Stimulated activated CD4-positive, alpha-beta T cell treated with anti-CD3 and anti-CD28 coated beads, Interleukin-1b, Interleukin-23, amount 100 ng/mL, for 48 hours (primary cell): ENCODE results near the gene ZEB1.
"Not testable (repeated sequence)": the region's sequence is repeated elsewhere in the genome, so short reads cannot be mapped to it uniquely, and the experiment has no call there.

Experiments used
- DNase-seq: peaks from one replicate; pipeline ENCODE4 v3.0.0-alpha.2; 2020

Gene ZEB1

DNA sequence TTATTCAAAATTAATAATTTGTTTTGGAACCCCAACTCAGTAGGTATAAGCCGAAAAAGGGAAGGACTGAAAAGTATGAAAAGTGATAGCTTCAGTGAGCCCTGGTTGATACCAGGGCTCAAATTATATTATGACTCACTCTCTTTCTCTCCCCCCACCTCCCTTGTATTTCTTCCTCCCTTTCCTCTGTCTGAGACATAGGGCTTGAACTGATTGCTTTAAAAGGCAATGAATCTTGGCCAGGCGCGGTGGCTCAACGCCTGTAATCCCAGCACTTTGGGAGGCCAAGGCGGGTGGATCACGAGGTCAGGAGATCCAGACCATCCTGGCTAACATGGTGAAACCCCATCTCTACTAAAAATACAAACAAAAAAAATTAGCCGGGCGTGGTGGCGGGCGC, 108.3 kb downstream of the ZEB1 start:
- not testable (repeated sequence) for DNase-seq

DNA sequence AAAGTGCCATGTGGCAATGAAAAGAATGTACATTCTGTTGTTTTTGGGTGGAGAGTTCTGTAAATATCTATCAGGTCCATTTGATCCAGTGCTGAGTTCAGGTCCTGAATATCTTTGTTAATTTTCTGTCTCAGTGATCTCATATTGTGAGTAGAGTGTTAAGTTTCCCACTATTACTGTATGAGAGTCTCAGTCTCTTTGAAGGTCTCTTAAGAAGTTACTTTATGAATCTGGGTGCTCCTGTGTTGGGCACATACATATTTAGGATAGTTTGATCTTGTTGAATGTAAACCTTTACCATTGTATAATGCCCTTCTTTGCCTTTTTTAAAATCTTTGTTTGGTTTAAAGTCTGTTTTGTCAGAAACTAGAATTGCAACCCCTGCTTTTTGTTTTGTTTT, 109.5 kb downstream of the ZEB1 start:
- DNase-seq: not testable (repeated sequence)

DNA sequence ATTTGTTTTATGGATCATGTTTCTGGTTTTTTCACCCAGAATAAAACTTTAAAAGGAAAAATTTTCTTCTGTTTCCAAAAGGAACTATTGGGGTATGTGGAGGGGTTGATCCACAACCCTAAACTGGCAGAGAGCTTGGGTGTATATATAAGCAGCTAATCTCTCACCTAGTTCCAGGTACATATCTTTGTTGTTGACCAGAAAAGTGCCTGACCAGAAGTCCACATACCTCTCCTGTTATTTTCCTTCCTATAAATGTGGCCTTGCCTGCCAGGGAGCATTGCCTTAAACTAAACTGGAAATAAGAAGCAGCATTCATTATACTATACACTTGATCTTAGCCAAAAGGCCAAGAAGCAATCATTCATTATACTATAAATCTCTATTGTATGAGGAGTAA, 112.0 kb downstream of the ZEB1 start:
- DNase-seq: no peak

DNA sequence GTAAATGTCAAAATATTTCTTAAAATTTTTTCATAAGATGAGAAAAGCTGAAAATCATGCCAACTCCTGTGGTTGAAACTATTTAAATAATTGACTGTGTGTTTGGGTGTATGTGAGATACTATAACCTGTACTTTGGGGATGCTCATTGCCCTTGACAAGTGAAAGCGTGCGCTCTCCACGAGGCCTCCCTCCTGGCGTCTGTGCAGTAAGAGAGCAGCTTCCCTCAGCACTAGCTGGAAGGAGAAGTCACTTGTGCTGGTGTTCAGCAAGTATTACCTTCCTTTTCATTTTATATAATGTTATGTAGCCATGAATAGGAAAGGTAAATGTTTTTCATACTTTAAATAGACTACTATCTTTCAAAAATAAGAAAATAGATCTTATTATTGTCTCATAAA, 118.9 kb downstream of the ZEB1 start:
- no peak for DNase-seq

DNA sequence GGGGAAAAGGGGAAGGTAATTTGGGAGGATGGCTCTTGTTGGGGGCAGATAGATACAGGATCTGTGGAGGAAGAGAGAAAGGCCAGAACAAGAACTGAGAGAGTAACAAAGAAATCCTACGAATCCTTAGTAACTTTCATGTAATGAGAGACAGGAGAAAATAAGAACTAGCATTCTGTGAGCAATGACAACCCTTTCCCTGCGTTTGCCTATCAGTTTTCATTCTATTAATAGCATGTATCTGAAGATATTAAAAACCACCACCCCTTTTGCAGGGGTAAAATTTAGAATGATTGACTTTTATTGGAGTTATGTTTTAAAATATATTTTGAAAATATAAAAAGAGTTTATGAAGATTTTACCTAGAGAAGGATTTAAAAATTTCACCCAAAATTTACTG, 132.8 kb downstream of the ZEB1 start:
- no peak for DNase-seq

DNA sequence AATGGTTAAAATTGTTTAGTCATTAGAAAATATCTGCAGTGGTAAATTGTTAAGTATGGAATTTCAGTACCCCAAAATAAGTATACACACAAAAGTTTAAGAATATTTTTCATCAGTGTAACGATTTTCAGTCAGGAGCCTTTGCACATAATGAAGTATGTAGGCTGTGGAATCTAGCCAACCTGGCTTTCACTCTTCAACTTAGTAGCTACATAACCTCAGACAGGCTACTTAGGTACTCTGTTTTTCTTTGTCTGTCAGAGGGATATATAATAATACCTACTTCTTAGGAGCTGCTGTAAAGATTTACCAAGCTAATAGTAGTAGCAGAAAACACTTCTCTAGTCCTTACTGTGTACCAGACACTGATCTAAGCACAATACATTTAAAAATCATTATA, 137.5 kb downstream of the ZEB1 start:
- DNase-seq: no peak

DNA sequence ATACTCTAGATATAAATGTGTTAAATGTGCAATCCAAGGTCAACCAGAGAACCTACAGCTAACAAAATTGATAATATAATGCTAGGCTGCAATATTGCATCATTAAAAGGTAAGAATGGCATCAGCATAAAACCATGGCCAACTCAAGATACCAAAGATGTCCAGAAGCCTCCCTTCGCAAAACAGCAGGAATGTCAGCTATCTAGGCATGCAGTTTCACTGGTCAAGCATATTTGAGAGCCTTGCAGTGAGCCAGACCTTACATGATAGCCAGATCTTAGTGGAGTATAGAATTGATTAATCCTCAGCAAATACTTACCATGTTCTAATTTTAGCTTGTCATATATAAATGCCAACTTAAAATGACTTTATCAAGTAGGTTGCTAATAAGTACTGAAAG, 138.8 kb downstream of the ZEB1 start:
- DNase-seq: no peak

DNA sequence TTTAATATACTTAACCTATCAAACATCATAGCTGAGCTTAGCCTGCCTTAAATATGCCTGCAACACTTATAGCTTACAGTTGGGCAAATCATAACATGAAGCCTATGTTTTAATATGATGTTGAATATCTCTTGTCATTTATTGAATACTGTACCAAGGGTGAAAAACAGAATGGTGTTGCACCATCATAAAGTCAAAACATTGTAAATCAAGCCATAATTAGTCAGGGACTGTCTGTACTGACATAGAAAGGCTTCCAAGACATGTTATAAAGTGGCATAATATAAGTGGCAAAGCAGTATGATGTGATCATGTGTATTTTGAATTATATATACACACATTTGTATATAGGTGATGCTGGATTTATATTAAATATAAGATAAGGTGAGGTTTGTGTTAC, 140.0 kb downstream of the ZEB1 start:
- no peak for DNase-seq

DNA sequence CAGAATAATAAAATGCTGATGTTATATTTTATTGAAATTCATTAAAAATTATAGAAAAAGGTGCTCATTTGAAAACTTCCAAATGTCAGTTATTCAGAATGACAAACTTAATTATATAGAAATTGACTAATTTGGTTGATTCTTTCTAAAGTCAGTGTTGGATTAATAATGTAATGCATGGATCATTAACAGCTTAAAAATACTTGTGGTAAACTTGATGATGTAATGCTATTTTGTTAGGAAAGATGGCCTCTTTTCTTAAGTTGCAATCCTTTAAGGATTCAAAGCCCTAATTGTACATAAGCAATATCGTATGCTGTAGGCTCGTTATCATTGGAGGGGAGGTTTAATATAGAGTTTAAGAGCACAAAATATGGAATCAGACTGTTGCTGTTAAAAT, 141.2 kb downstream of the ZEB1 start:
- no peak for DNase-seq

DNA sequence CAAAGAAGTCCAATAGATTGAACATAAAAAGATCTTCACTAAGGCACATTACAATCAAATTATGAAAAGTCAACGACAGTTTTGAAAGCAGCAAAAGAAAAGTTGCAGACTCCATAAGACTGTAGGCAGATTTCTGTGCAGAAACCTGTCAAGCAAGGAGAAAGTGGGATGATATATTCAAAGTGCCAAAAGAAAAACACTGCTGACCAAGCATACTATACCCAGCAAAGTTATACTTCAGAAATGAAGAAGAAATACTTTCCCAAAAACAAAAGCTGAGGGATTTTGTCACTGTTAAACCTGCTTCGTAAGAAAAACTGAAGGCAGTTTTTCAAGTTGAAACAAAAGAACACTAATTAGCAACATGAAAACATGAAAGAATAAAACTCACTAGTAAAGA, 145.5 kb downstream of the ZEB1 start:
- no peak for DNase-seq

DNA sequence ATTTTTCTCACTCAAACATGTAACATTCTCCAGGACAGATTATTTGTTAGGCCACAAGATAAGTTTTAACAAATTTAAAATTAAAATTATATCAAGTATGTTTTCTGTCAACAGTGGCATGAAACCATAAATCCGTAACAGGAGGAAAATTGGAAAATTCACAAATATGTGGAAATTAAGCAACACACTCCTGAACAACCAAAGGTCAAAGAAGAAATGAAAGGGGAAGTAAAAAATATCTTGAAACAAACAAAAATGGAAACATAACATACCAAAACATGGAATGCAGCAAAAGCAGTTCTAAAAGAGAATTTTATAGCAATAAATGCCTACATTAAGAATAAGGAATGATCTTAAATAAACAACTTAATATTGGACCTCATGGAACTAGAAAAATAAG, 147.3 kb downstream of the ZEB1 start:
- DNase-seq: no peak

DNA sequence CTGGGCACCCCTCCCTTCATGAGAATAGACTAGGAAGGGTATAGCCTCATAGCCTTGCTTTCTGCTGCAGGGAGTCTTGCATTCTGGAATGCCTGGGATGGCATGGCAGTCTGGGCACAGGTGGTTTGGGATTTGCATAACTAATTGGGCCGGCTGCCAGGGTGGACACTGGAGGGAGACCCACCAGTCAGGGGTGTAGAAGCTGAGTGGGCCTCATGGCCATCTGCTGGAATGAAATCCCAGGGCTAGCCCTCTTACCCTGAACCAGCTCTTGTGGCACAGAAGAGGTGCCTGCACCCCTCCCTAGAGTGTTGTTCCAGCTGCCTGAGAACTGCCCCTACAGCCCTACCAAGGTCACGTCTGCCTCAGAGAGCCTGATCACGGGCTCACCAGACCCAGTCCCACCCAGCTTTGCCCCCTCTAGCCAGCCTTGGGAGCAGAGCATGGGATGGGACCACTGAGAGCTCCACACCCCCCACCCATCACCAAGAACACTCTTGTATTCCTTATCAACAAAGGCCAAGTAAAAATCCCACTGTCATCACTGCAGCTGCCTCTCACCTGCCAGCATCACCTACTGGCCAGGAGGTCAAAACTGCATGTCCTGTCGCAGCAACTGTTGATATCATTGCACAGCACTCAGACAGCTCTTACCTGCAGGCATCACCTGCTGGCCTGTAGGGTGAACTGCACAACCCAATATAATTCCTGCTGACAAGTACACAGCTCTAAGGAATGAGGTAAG, 148.9 kb downstream of the ZEB1 start:
- peak; percentile 7 for DNase-seq

DNA sequence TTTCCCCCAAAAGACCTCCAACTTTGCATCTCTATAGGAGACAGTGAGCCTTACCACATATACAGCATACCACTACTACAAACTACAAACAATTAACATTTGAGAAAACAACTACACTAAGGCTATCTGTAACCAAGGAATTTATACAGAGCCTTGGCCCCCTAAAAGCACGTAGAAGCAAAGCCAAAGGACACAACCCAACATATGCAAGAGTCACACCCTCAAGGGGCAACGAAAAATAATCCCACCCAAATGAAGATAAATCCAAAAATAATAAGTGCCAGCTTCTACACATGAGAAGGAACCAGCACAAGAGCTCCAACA, 149.5 kb downstream of the ZEB1 start:
- DNase-seq: no peak

DNA sequence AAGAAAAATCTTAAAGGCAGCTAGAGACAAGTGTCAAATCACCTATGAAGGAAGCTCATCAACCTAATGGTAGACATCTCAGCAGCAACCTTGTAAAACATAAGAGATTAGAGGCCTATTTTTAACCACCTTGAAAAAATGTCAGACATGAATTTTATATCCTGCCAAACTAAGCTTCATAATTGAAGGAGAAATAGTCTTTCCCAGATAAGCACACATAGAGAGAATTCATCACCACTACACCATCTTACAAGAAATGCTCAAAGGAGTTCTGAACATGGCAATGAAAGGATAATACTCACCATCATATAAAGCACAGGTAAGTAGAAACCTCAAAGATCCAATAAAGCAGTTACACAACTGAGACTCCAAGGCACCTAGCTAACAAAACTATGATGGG, 156.5 kb downstream of the ZEB1 start:
- no peak for DNase-seq

DNA sequence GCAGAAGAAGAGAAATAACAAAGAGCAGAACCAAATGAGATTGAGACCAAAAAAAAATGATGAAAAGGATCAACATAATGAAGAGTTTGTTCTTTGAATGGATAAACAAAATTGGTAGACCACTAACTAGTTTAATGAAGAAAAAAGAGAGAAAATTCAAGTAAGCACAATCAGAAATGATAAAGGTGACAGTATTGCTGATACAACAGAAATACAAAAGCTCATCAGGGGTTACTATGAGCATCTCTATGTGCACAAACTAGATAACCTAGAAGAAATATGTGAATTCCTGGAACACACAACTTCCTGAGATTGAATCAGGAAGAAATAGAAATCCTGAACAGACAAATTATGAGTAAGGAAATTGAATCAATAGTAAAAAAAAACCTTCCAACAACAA, 157.1 kb downstream of the ZEB1 start:
- no peak for DNase-seq

DNA sequence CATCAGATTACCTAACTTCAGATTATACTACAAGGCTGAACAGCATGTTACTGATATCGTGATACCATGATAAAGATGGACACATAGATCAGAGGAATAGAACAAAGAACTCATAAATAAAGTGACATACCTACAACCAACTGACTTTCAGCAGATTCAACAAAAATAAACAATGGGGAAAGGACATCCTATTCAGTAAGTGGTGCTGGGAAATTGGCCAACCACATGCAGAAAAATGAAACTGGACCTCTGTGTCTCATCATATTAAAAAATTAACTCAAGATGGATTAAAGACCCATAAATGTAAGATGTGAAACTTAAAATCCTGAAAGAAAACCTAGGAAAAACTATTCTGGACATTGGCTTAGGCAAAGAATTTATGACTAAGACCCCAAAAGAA, 158.6 kb downstream of the ZEB1 start:
- DNase-seq: no peak

DNA sequence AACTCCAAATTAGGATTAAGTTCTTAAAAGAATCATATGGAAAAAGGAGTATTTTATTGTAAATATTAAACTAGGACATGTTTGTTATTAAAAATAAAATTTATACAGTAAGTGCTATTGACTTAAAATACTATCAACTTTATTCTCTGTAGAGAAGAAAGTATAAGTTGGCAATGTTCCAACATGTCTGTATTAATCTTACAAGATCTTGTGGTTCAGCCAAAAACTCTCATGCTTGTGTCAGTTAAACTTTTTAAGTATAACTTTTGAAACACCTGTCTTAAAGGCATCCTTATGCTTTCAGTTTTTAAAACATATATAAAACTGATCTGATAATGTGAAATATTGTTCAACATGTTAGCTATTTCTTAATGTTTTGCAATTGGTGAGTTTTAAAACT, 160.7 kb downstream of the ZEB1 start:
- no peak for DNase-seq

DNA sequence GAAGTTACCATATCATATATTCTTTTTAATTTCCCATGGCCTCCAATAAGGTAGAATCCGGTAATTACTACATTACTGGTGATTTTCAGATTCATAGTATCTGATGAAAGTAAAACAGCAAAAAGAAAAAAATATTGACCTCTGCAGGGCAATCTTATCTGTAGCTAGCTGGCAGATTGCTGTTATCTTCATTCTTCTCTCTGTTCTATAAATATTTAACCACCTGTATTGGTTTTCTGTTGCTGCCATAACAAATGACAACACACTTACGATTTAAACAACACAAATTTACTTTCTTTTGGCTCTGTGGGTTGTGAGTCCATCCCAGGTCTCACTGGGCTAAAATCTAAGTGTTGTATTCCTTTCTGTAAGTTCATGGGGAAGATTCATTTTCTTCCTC, 164.5 kb downstream of the ZEB1 start:
- no peak for DNase-seq

DNA sequence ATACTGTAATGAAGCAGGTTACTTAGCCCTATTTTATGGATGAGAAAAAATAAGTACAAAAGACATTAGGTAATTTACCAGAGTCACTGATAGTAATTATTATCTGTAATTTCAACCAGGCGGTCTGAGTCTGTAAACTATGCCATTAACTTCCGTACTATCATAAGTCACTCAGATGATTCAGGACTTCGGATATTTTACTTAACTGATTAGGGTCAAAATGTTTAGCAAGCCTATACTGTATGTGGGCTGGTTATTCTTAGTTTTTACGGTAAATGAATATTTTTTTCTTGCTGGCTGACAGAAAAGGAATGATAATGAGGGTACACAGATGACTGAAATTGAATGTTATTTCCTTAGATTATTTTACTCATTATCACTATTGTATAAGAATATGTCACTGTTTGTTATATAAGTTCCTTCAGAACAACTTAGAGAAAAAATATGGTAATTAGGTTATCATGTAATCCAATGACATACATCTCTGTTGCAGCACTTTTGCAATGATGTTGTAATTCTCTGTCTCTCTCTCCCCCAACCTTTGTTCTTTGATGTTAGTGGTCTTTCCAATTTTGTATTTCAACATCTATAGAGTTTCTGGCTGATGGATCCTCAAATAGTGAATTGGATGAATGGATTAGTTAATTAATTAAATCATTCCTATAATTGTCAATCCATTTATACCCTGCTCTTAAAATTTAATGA, 165.6 kb downstream of the ZEB1 start:
- no peak for DNase-seq

DNA sequence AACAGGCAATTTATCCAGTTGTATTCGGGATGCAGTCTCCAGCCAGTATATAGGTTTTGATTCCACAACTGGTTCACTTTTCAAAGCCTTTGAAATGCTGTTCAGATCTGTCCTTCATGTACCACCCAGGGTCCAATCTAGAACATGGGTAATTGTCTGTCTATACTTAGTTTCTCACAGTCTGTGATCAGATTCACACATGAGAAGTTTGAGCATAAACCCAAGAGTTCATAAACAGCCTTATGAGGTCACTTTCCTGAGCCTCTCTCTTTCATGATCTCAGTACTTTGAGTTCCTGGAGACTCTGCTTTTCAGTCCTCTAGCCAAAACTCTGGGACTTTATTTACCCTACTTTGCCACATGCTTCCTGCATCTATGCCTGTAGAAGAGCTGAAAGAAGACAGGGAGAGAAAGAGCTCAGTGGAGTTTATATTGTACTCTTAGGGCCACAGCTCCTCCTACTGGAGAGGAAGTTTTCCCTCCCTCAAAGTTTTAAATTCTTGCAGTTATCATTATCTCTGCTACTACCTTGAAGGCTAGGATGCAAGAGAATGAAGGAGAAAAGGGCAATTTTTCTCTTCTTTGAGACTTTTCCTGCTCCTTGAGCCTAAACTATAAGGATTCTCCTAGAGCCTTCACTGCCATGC, 172.0 kb downstream of the ZEB1 start:
- DNase-seq: no peak

DNA sequence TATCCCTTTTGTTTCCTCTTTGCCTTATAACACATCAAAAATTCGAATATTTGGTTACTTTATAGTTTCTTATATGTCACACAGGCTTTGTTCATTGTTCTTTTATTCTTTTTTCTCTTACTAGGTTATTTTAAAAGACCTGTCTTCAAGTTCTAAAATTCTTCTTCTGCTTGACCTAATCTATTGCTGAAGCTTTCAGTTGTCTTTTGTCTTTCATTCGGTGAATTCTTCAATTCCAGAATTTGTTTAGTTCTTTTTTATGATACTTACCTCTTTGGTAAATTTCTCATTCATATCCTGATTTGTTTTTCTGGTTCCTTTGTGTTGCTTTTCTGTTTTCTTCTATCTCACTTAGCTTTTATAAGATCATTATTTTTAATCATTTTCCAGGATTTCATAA, 188.4 kb downstream of the ZEB1 start:
- DNase-seq: no peak

DNA sequence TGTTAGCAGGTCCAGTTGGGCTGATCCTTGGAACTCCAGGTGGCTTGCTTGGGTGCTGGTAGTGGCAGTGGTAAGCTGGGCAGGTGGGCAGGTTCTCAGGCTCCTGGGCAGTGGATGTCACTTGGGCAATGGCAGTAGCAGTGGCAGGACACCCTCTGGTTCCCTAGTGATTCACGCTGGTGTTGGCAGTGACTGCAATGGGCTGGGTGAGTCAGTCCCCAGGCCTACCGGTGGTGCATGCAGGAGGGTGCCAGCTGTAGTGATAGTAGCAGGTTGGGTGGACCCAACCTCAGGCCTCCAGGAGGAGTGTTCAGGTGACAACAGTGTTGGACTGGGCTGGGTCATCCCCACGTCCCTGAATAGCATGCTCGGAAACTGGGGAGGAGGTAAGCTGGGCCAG, 189.2 kb downstream of the ZEB1 start:
- no peak for DNase-seq

DNA sequence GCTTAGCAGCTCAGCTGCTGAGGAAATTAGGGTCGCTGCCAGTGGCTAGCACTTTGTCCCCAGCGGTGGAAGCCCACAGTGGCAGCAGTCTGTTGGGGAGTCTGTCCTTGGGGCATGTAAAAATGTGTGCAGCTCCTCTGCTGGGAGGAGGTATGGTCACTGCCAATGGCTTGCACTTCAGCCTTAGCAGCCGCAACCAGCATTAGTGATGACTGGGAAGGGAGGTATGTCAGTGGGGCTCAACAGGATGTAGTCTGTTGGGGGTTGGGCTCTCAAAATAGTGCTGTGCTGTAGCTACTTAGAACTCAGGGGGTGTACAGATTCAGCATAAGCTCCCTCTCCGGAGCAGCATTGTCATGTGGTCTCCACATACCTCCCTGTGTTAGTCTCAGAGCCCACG, 189.9 kb downstream of the ZEB1 start:
- no peak for DNase-seq

DNA sequence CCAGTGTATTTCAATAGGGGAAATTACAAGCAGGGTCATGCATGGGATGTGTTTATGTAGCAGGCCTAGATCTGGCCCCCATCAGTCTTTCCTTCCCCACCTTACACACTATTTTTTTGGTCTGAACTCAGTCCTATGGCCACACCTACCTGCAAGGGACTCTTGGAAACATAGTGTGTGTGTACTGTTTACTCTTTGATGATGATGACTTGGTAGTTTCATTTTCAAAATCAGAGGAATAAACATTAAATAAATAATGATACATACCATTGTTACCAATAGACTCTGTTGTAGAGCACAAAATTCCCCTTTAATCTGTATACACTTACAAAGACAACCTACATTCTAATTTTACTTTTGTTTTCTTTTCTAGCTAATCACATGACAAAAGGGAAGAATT, 191.0 kb downstream of the ZEB1 start:
- DNase-seq: no peak

DNA sequence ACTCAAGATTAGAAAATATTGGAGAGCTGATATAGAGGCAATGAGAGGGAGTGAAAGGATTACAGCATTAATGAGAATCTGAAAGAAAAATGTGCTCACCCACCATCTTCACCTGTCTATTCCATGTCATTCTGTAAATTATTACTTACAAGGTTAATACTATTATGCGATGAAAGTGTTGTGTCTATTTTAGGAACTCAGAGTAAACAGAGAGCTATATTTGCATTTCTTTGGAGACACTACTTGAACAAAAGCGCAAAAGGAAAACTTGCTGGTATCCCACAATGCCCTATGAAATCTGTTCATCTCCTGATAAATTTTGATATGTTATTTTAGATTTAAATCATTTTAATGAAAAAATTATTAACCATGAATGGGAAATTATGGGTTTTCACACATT, 196.1 kb downstream of the ZEB1 start:
- no peak for DNase-seq
